GM19239 (cell line): ENCODE data around the gene MYH9.
A peak's percentile ranks its signal among the peaks of the same experiment; 100 is the strongest.

Experiments
- DNase-seq: peaks from one replicate; pipeline ENCODE4 v3.0.0; 2011; ENCODE audit warnings: low spot score; ENCODE audit not compliant: insufficient read length
- FAIRE-seq: peaks from 2 replicates; lab custom pipeline; 2011; peaks lifted over from hg19 to GRCh38; lab: Jason Lieb, UNC

MYH9 gene

GRCh38 chr22:36334821-36335603 is 52.8 kb downstream of the MYH9 start:
- DNase-seq (no peak), FAIRE-seq (no peak)

- DNase-seq (no peak), FAIRE-seq (no peak)
These were observed 53.5 kb downstream of the MYH9 start for GRCh38 chr22:36334081-36334820.

- no peak for FAIRE-seq
- no peak for DNase-seq
These were observed 54.1 kb downstream of the MYH9 start for GRCh38 chr22:36333644-36334043.

GRCh38 chr22:36332623-36333332 is 55.0 kb downstream of the MYH9 start:
- no peak for FAIRE-seq
- DNase-seq: peak; percentile 40

GRCh38 chr22:36331912-36332622 is 55.7 kb downstream of the MYH9 start:
- FAIRE-seq (no peak), DNase-seq (peak; percentile 44)

GRCh38 chr22:36331306-36331911 is 56.4 kb downstream of the MYH9 start:
- peak; percentile 95 for FAIRE-seq
- DNase-seq: peak; percentile 81

GRCh38 chr22:36330655-36331305 is 57.0 kb downstream of the MYH9 start:
- FAIRE-seq (no peak), DNase-seq (no peak)

- DNase-seq: no peak
- no peak for FAIRE-seq
These were observed 57.6 kb downstream of the MYH9 start for GRCh38 chr22:36330127-36330526.

- no peak for DNase-seq
- FAIRE-seq: peak; percentile 28
These were observed 58.3 kb downstream of the MYH9 start for GRCh38 chr22:36329254-36330078.

- DNase-seq (no peak), FAIRE-seq (no peak)
These were observed 59.0 kb downstream of the MYH9 start for GRCh38 chr22:36328635-36329253.

GRCh38 chr22:36327922-36328551 is 59.7 kb downstream of the MYH9 start:
- FAIRE-seq (no peak), DNase-seq (no peak)

- FAIRE-seq (no peak), DNase-seq (no peak)
These were observed 61.3 kb downstream of the MYH9 start for GRCh38 chr22:36326178-36327161.

GRCh38 chr22:36325154-36326031 is 62.4 kb downstream of the MYH9 start:
- FAIRE-seq: no peak
- no peak for DNase-seq

- DNase-seq (no peak), FAIRE-seq (no peak)
These were observed 63.4 kb downstream of the MYH9 start for GRCh38 chr22:36324414-36324813.

GRCh38 chr22:36323855-36324331 is 63.9 kb downstream of the MYH9 start:
- FAIRE-seq: no peak

More at GRCh38 chr22:36323855-36324331, 63.9 kb downstream of the MYH9 start:
- no peak for DNase-seq
